NCI-H2029 treated with DMSO at 0.1 percent for 48 hours (cell line): ENCODE results near the gene HAUS7.

Experiments used
- DNase-seq: peaks from one replicate; lab custom pipeline; 2025; lab: John Stamatoyannopoulos, UW

The HAUS7 gene

GRCh38 chrX:153438532-153438931 lies 31.8 kb downstream of the HAUS7 start:
- no peak for DNase-seq

DNA sequence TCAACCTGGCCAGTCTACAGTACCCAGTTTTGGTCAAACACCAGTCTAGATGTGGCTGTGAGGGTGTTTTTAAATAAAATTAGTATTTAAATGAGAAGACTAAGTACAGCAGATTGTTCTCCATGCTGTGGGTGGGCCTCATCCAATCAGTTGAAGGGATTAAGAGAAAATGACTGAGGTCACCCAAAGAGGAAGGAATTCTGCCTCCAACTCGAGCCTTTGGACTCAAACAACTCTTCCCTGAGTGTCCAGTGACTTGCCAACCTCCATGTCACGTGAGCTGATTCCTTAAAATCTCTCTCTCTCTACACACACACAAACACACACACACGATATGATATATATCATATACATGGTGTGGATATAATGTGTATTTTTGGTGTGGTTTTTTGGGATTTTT lies 34.5 kb downstream of the HAUS7 start:
- no peak for DNase-seq

GRCh38 chrX:153434801-153435200 lies 35.6 kb downstream of the HAUS7 start:
- DNase-seq: no peak

DNA sequence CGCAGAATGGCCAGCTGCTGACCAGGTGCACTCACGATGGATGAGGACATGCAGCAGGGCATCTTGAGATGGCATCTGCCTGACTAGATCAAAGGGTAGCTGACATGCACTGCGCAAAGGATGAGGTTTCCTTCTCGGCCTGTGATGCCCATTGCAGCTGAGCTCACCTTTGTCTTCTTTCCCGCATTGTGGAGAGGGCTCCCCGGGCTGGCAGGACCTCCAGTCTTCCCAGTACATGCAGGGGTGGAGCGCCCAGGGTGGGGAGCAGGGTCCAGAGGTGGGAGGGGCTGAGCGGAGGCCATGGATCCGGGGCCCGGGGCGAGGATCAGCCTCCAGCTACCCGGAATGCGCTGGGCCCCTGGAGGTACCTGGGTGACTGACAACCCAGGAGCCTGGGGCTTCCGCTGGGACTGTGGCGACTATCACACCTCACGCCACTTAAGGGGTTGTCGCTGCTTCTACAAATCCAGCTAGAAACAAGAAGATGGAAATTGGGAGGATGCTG lies 36.5 kb downstream of the HAUS7 start:
- no peak for DNase-seq

DNA sequence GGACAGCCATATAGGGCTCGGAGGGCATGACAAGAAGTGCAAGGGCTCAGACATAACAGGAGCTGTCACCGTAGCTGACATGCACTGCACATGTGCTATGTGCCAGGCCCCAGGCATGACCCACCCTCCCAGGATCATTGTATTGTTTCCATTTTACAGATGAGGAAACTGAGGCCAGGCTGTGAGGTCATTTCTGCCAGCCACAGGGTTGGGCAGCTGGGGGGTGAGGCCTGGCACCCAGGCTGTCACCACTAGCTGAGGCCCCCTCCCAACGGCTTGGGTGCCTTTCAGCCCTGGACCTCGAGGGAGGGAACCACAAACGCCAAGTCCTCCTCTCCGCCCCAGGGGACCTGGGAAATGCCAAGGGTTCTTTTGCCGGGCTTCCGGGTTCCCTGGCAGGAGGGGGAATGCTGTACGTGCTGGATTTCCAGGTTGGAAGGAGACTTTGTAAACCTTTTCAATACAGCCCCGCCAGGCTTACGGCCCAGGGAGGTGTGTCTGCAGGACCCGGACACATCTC lies 37.2 kb downstream of the HAUS7 start:
- DNase-seq: no peak

DNA sequence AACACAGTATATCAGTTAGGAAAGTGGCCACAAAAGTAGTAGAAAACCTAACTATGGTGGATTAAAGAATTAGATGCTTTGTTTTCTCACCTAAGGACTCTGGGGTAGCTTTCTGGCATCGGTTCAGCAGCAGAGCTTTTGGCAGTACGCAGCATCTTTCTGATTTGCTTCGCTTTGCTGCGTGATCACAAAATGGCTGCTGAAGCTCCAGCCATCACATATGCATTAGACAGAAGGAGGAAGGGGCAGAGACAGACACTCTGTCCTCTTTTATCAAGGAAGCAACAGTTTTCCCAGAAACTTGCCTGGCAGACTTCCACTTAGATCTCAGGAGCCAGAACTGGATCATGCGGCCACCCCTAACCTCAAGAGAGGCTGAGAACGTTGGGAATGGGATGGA lies 39.6 kb downstream of the HAUS7 start:
- DNase-seq: no peak

GRCh38 chrX:153426204-153426603 lies 44.2 kb downstream of the HAUS7 start:
- DNase-seq: no peak

- no peak for DNase-seq
These were observed 46.7 kb downstream of the HAUS7 start for GRCh38 chrX:153423652-153424051.

DNA sequence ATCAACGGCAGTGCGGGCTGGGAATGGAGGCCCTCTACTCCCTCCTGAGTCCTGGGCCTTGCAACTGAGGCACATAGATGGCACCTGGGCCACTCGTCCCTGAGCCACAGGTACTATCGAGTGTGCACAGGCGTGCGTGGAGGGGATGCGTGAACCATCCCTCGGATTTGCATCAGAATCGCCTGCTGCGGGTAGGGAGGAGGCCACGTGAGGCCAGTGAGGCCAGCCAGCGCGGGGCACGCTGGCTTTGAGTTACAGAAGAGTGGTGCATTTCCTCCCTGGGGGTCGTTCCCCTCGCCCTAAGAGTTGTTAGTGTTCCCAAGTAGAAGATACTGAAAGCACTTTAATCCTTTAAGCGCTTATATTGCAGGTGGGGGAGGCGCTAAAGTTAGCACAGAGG lies 48.5 kb downstream of the HAUS7 start:
- no peak for DNase-seq

- no peak for DNase-seq
These were observed 49.4 kb downstream of the HAUS7 start for GRCh38 chrX:153420851-153421599.

DNA sequence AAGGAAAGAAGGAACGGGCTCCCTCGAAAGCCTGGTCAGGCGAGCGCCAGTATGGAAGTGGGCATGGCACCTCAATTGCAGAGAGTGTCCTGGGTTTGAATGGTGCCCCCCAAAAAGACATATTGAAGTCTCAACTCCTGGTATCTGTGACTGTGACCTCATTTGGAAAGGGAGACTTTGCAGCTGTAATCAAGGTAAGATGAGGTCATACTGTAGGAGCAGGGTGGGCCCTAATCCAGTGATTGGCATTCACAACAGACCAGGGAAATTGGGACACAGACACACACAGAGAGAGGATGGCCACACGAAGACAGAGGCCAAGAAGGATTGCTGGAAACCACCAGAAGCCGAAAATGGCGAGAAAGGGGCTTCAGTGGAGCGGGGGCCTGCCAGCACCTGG lies 52.7 kb downstream of the HAUS7 start:
- no peak for DNase-seq

GRCh38 chrX:153416781-153417450 lies 53.5 kb downstream of the HAUS7 start:
- no peak for DNase-seq

- no peak for DNase-seq
These were observed 55.4 kb downstream of the HAUS7 start for GRCh38 chrX:153414856-153415510.

DNA sequence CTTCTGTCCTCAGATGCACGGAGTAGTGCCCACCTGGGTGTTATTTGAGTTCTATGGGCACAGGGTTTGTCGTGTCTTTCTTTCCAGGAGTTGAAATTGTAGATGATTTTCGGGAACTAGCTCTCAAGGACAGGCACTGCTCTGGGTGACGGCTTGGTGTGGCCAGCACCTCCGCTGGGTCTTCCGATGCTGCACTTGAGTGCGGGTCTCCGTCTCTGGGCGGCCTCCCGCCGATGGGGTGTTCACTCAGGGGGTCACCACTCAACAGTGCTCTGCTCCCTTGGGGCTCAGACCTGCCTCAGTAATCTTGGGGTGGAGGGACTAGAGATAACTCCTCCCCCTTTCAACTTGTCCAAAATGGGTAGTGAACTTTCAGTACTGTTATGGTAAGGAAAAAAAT lies 56.6 kb downstream of the HAUS7 start:
- DNase-seq: no peak

- no peak for DNase-seq
These were observed 57.3 kb downstream of the HAUS7 start for GRCh38 chrX:153412746-153413720.

GRCh38 chrX:153411988-153412574 lies 58.3 kb downstream of the HAUS7 start:
- DNase-seq: no peak

DNA sequence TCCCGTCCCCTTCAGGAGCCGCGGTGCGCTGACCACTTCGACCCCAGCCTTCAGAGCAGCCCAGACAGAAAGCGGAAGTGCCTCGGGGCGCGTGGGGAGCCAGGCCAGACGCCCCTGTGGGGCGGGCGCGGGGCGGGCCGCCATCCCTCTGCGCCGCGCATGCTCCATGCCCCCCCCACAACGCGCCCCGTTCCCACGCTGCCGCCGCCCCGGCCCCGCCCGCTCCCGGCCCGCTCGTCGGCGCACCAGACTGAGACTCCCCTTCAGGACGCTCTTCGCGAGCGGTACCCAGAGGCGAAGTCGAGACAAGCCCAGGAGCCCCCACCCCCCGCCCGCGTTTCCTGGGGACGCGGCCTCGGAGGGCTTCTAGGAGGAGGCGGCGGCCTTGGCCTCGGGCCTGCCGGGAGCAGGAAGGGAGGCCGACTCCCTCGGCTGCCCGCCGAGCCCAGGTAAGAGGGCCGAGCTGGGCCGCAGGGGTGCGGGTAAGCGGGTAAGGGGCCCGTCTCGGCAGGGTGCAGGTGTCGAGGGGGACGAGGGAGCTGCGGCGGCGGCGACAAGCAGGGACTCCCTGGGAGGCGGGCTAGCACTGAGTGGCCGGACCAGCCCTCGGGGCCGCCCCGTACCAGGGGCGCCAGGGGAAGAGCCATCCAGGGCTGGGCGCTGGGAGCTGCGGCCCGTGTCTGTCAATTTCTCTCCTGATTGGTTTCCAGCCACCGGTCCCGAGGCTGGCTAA lies 59.0 kb downstream of the HAUS7 start, which contains the start of gene ZFP92:
Gene ZFP92, plus strand, starts transcription at position 218 of the 733 bp plus-strand sequence. CDS start 6,851 bp downstream, outside the sequence.
- DNase-seq: no peak

DNA sequence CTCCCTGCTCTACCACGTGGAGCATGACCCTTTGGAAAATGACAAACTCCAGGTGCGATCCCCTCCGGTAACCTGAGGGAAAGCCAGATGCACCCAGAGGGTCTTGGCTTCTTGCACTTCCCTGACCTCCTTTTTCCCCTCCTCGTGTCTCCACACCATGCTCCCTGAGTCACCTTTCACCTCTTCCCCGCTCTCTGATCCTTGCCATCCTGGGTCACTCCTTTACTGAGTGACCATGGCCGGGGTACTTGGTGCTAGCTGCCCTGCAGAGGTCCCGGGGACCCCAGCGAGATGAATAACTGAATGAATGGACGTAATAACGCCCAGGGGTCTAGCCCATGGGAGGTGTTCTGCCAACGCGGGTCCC lies 59.5 kb downstream of the HAUS7 start:
- DNase-seq: no peak

DNA sequence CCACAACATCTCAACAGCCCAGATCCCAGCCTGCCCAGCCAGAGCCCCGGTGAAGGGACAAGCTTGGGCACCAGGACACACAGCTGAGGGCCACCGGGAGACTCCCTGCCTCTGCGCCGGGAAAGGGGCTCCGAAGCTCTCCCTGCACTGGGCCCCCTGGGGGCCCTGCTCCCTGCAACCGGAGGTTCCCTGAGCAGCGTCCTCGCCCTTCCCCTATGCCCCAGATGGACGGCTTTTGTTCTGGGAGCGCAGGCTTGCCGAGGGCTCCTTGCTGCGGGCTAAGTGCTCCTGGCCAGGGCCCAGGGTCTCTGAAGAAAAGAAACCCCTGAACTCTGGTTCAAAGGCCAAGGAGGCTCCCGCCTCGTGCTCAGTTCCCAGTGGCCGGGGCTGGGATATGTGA lies 60.0 kb downstream of the HAUS7 start:
- DNase-seq: no peak

- DNase-seq: no peak
These were observed 60.8 kb downstream of the HAUS7 start for GRCh38 chrX:153409414-153410101.
